Panc1 (cell line): ENCODE measurements around the gene CAMSAP2.

Experiments
- CTCF ChIP-seq: fragments of 450-650 bp; IDR thresholded peaks from 2 replicates; pipeline ENCODE4 v1.5.1; 2017; ENCODE audit warnings: mild to moderate bottlenecking
- POLR2AphosphoS5 ChIP-seq: IDR thresholded peaks from 2 replicates; pipeline ENCODE4 v1.6.1; 2012; ENCODE audit warnings: mild to moderate bottlenecking, low read depth, low read length, moderate library complexity

GRCh38 chr1:200895801-200896530 is 157.3 kb downstream of the CAMSAP2 start:
- TF ChIP-seq CTCF (no peak), POLR2AphosphoS5 (no peak)
